Peyer's patch (tissue), 4 donors: Measurements from ENCODE around the gene LGALS7B. TPM values are rescaled to one million over a fixed set of nuclear protein-coding genes. Genes with fewer than 3 reads are reported as not detected.

Source experiments
- DNase-seq, 3 donors: peaks; one replicate each; pipeline ENCODE4 v3.0.0-alpha.2; 2017 to 2019
- H3K27ac ChIP-seq, 4 donors: fragments of 200-600 bp; sonication (generic); one replicate each; pipeline ENCODE4 v1.5.1; 2016 to 2019
- H3K27me3 ChIP-seq, 2 donors: fragments of 200-600 bp; sonication (generic); one replicate each; pipeline ENCODE4 v1.5.1; 2019
- H3K36me3 ChIP-seq, 3 donors: fragments of 200-600 bp; sonication (generic); one replicate each; pipeline ENCODE4 v1.5.1; 2016 to 2019
- H3K4me1 ChIP-seq, 4 donors: fragments of 200-600 bp; sonication (generic); one replicate each; pipeline ENCODE4 v1.5.1; 2016 to 2019
- H3K4me3 ChIP-seq, 4 donors: fragments of 200-600 bp; sonication (generic); 1 replicate in 3 of 4; 2 replicates in 1 of 4; pipeline ENCODE4 v1.5.1; 2016 to 2019; ENCODE audit warnings: mild to moderate bottlenecking in 1 of 4
- H3K9me3 ChIP-seq, 4 donors: fragments of 200-600 bp; sonication (generic); one replicate each; pipeline ENCODE4 v1.5.1; 2016 to 2019; ENCODE audit warnings: mild to moderate bottlenecking in 1 of 4
- CTCF ChIP-seq, 6 experiments: fragments of 450-650 bp in 4 of 6; fragments of 200-600 bp in 2 of 6; sonication (generic) in 1 of 6; IDR thresholded peaks; one replicate each; pipeline ENCODE4 v1.5.1; 2017 to 2019; ENCODE audit warnings: antibody characterized with exemption in 6 of 6, mild to moderate bottlenecking in 3 of 6, moderate library complexity in 1 of 6
- POLR2A ChIP-seq, 2 donors: fragments of 450-650 bp; IDR thresholded peaks; one replicate each; pipeline ENCODE4 v1.5.1; 2017; ENCODE audit warnings: antibody characterized with exemption in 2 of 2, mild to moderate bottlenecking in 2 of 2, moderate library complexity in 2 of 2
- total RNA-seq, 4 donors: library from RNA; depleted of rRNA; stranded (reverse); fragments of >200 nt; gene quantifications; one replicate each; pipeline ENCODE4 v1.1.0, GENCODE V29; 2016

The LGALS7B gene
- total RNA-seq, 4 donors from 2014 or later = not detected

GRCh38 chr19:38831142-38831605, 42.2 kb downstream of the LGALS7B start:
- H3K27ac ChIP-seq = peak overlapping the region; percentile 84 to 95 (median 90)
- peak overlapping the region; percentile 58 to 74 (median 68) for H3K4me3 ChIP-seq
- H3K9me3 ChIP-seq = no peaks in the 10 kb centered on the region
- H3K36me3 ChIP-seq = peaks cover 0 to 33% (median 0%) of the 10 kb centered on the region in 3 donors
- peak; percentile 54 to 83 (median 75) for DNase-seq
- H3K27me3 ChIP-seq = no peaks in the 10 kb centered on the region
- TF ChIP-seq CTCF (IDR thresholded peaks at IDR 0.05) = no peak
- TF ChIP-seq POLR2A (IDR thresholded peaks at IDR 0.05) = peak in 1 of 2 donors; percentile 18
- H3K4me1 ChIP-seq = peaks cover 0 to 34% (median 4%) of the 10 kb centered on the region in 4 donors

- H3K27ac ChIP-seq = peak overlapping the region in 2 of 4 donors; percentile 22 to 88
- no peaks in the 10 kb centered on the region for H3K27me3 ChIP-seq
- no peaks in the 10 kb centered on the region for H3K9me3 ChIP-seq
- DNase-seq = no peak
- TF ChIP-seq CTCF (IDR thresholded peaks at IDR 0.05) = no peak
- peaks cover 0 to 42% (median 0%) of the 10 kb centered on the region in 3 donors for H3K36me3 ChIP-seq
- peaks cover 0 to 26% (median 4%) of the 10 kb centered on the region in 4 donors for H3K4me1 ChIP-seq
- no peak overlapping the region for H3K4me3 ChIP-seq
Measured at GRCh38 chr19:38833092-38833425, 44.1 kb downstream of the LGALS7B start.

- peaks cover 0 to 42% (median 0%) of the 10 kb centered on the region in 3 donors for H3K36me3 ChIP-seq
- H3K4me1 ChIP-seq = peaks cover 0 to 26% (median 4%) of the 10 kb centered on the region in 4 donors
- peak overlapping the region in 1 of 4 donors; percentile 22 for H3K27ac ChIP-seq
- no peaks in the 10 kb centered on the region for H3K9me3 ChIP-seq
- no peaks in the 10 kb centered on the region for H3K27me3 ChIP-seq
- DNase-seq = no peak
- no peak overlapping the region for H3K4me3 ChIP-seq
- no peak for TF ChIP-seq POLR2A (IDR thresholded peaks at IDR 0.05)
- TF ChIP-seq CTCF (IDR thresholded peaks at IDR 0.05) = no peak
Measured at GRCh38 chr19:38834104-38834490, 45.1 kb downstream of the LGALS7B start.

- no peak for TF ChIP-seq CTCF (IDR thresholded peaks at IDR 0.05)
- no peak for TF ChIP-seq POLR2A (IDR thresholded peaks at IDR 0.05)
- Histone ChIP-seq H3K27me3 (no peaks in the 10 kb centered on the region), H3K36me3 (peaks cover 0 to 42% (median 0%) of the 10 kb centered on the region in 3 donors), H3K4me3 (no peak overlapping the region), H3K4me1 (peaks cover 0 to 26% (median 4%) of the 10 kb centered on the region in 4 donors), H3K9me3 (no peaks in the 10 kb centered on the region), H3K27ac (peak overlapping the region in 2 of 4 donors; percentile 22 to 31)
- no peak for DNase-seq
Measured at GRCh38 chr19:38834590-38834989, 45.6 kb downstream of the LGALS7B start.

GRCh38 chr19:38836159-38836982, 47.4 kb downstream of the LGALS7B start:
- TF ChIP-seq CTCF (IDR thresholded peaks at IDR 0.05) (no peak), POLR2A (IDR thresholded peaks at IDR 0.05) (no peak)
- Histone ChIP-seq H3K9me3 (no peaks in the 10 kb centered on the region), H3K27ac (peak overlapping the region in 2 of 4 donors; percentile 17 to 37), H3K27me3 (no peaks in the 10 kb centered on the region), H3K4me1 (peaks cover 0 to 14% (median 3%) of the 10 kb centered on the region in 4 donors), H3K4me3 (no peak overlapping the region), H3K36me3 (peaks cover 0 to 55% (median 0%) of the 10 kb centered on the region in 3 donors)
- no peak for DNase-seq
